Measurements from ENCODE around the gene ALPP. TPM values are rescaled to one million over a fixed set of nuclear protein-coding genes. Genes with fewer than 3 reads are reported as not detected.
"Not testable (repeated sequence)": the region's sequence is repeated elsewhere in the genome, so short reads cannot be mapped to it uniquely, and the experiment has no call there.

ALPP gene
- total and polyA plus RNA-seq, 7 donors, result not detected

GRCh38 chr2:232363784-232364615 lies 14.6 kb upstream of the ALPP start:
- H3K4me3 ChIP-seq, result peak overlapping the region; percentile 6
- WGBS, 3 donors, result 70 to 73% (median 72%) methylated on average over 14 of the region's 14 CpGs
- ATAC-seq (no peak), DNase-seq (peak in 1 of 2 donors; percentile 26)
- no peak for TF ChIP-seq CTCF (IDR thresholded peaks at IDR 0.05)
- H3K27me3 ChIP-seq (ENCODE audit: insufficient read depth in 3 of 3, low read length in 2 of 3), result no peaks in the 10 kb centered on the region
- no peak overlapping the region for H3K27ac ChIP-seq
- H3K36me3 ChIP-seq (ENCODE audit: insufficient read depth in 1 of 2, low read depth in 1 of 2), result no peaks in the 10 kb centered on the region
- intact Hi-C loops (cut with DNase I), result no loop called here
- H3K4me1 ChIP-seq, result no peaks in the 10 kb centered on the region
- no peaks in the 10 kb centered on the region for H3K9me3 ChIP-seq

GRCh38 chr2:232364806-232365594 lies 13.6 kb upstream of the ALPP start:
- H3K27ac ChIP-seq; H3K4me1 ChIP-seq; H3K9me3 ChIP-seq; H3K4me3 ChIP-seq; H3K36me3 ChIP-seq (ENCODE audit: insufficient read depth in 1 of 2, low read depth in 1 of 2); ATAC-seq; H3K27me3 ChIP-seq (ENCODE audit: insufficient read depth in 3 of 3, low read length in 2 of 3); intact Hi-C loops (cut with DNase I): not testable (repeated sequence)
- DNase-seq, result peak in 1 of 2 donors; percentile 40
- 76 to 80% (median 78%) methylated on average over 16 to 18 of the region's 18 CpGs for WGBS, 3 donors

GRCh38 chr2:232365621-232366321 lies 12.8 kb upstream of the ALPP start:
- H3K9me3 ChIP-seq, result no peaks in the 10 kb centered on the region
- intact Hi-C loops (cut with DNase I), result no loop called here
- WGBS, 3 donors, result 72 to 78% (median 77%) methylated on average over 20 of the region's 20 CpGs
- no peaks in the 10 kb centered on the region for H3K27me3 ChIP-seq (ENCODE audit: insufficient read depth in 3 of 3, low read length in 2 of 3)
- no peak overlapping the region for H3K27ac ChIP-seq
- ATAC-seq (peak in 2 of 4 donors; percentile 57 to 59), DNase-seq (peak in 1 of 2 donors; percentile 34)
- TF ChIP-seq CTCF (IDR thresholded peaks at IDR 0.05), result peak; percentile 5
- no peak overlapping the region for H3K4me3 ChIP-seq
- H3K4me1 ChIP-seq, result no peaks in the 10 kb centered on the region
- H3K36me3 ChIP-seq (ENCODE audit: insufficient read depth in 1 of 2, low read depth in 1 of 2), result no peaks in the 10 kb centered on the region

GRCh38 chr2:232366461-232366860 lies 12.1 kb upstream of the ALPP start:
- H3K4me1 ChIP-seq; ATAC-seq; H3K4me3 ChIP-seq; H3K36me3 ChIP-seq (ENCODE audit: insufficient read depth in 1 of 2, low read depth in 1 of 2); H3K27ac ChIP-seq; intact Hi-C loops (cut with DNase I); H3K9me3 ChIP-seq; H3K27me3 ChIP-seq (ENCODE audit: insufficient read depth in 3 of 3, low read length in 2 of 3): not testable (repeated sequence)
- WGBS, 3 donors, result 83 to 93% (median 90%) methylated on average over 2 to 20 of the region's 23 CpGs
- DNase-seq, result peak in 1 of 2 donors; percentile 15

GRCh38 chr2:232367016-232367415 lies 11.5 kb upstream of the ALPP start:
- no peak for TF ChIP-seq CTCF (IDR thresholded peaks at IDR 0.05)
- Histone ChIP-seq H3K4me3 (no peak overlapping the region), H3K27ac (no peak overlapping the region), H3K27me3 (ENCODE audit: insufficient read depth in 3 of 3, low read length in 2 of 3) (no peaks in the 10 kb centered on the region), H3K36me3 (ENCODE audit: insufficient read depth in 1 of 2, low read depth in 1 of 2) (no peaks in the 10 kb centered on the region), H3K9me3 (no peaks in the 10 kb centered on the region), H3K4me1 (no peaks in the 10 kb centered on the region)
- 78 to 92% (median 80%) methylated on average over 6 to 7 of the region's 7 CpGs for WGBS, 3 donors
- ATAC-seq (no peak), DNase-seq (no peak)
- intact Hi-C loops (cut with DNase I), result no loop called here

Measured in psoas muscle (tissue), 8 donors.